WTC11 (cell line): ENCODE measurements around the gene KAZN. TPM values are rescaled to one million over a fixed set of nuclear protein-coding genes. Genes with fewer than 3 reads are reported as not detected.
A peak's percentile ranks its signal among the peaks of the same experiment; 100 is the strongest.

ENCODE experiments used
- ATAC-seq: fragments of 200-7000 bp; cut with Tn5 transposase; 2 replicates; pipeline ENCODE4 v1.10.0; 2021; ENCODE audit warnings: mild to moderate bottlenecking, moderate library complexity
- CTCF ChIA-PET: fragments of 300-600 bp; sonication (Branson Sonifier 250); formaldehyde crosslinking; loops from one replicate; lab custom pipeline; 2021; ENCODE audit warnings: antibody characterized with exemption; lab: Charles Lee
- POLR2A ChIA-PET: fragments of 350-600 bp; sonication (Branson Sonifier 250); formaldehyde crosslinking; loops from one replicate; lab custom pipeline; 2021; ENCODE audit warnings: antibody characterized with exemption; lab: Charles Lee
- DNase-seq: peaks from one replicate; pipeline ENCODE4 v3.0.0; 2021; ENCODE audit warnings: low spot score
- H3K27ac Mint-ChIP-seq: 2 replicates; pipeline ENCODE4 v1.8.0; 2021; ENCODE audit warnings: mixed read lengths
- H3K27me3 Mint-ChIP-seq: 2 replicates; pipeline ENCODE4 v1.8.0; 2021; ENCODE audit warnings: low read depth, mild to moderate bottlenecking, moderate library complexity, mixed read lengths
- H3K36me3 Mint-ChIP-seq: 2 replicates; pipeline ENCODE4 v1.8.0; 2021; ENCODE audit warnings: mixed read lengths
- H3K4me1 Mint-ChIP-seq: 2 replicates; pipeline ENCODE4 v1.8.0; 2022; ENCODE audit warnings: mixed read lengths
- H3K4me3 Mint-ChIP-seq: 2 replicates; pipeline ENCODE4 v1.8.0; 2021; ENCODE audit warnings: mild to moderate bottlenecking, moderate library complexity, mixed read lengths
- H3K9me3 Mint-ChIP-seq: 2 replicates; pipeline ENCODE4 v1.8.0; 2021; ENCODE audit warnings: mixed read lengths
- CBFB ChIP-seq: sonication (generic); formaldehyde crosslinking; IDR thresholded peaks from 2 replicates; pipeline ENCODE4 v1.8.1; 2022; ENCODE audit warnings: mild to moderate bottlenecking, low read depth, missing genetic modification reagents
- CREB1 ChIP-seq: sonication (generic); formaldehyde crosslinking; IDR thresholded peaks from 2 replicates; pipeline ENCODE4 v1.8.0; 2023; ENCODE audit warnings: mild to moderate bottlenecking, missing genetic modification reagents
- CTCF ChIP-seq: fragments of 200-600 bp; IDR thresholded peaks from 2 replicates; pipeline ENCODE4 v1.8.0; 2022; ENCODE audit warnings: antibody characterized with exemption
- ELF4 ChIP-seq: sonication (generic); formaldehyde crosslinking; IDR thresholded peaks from 2 replicates; pipeline ENCODE4 v1.8.1; 2022; ENCODE audit warnings: low read depth, mild to moderate bottlenecking, moderate library complexity, missing genetic modification reagents
- FOXJ3 ChIP-seq: sonication (generic); formaldehyde crosslinking; IDR thresholded peaks from 2 replicates; pipeline ENCODE4 v1.9.0; 2021; ENCODE audit warnings: missing genetic modification reagents, mild to moderate bottlenecking, borderline replicate concordance
- GRHL2 ChIP-seq: fragments of 250-450 bp; sonication (Bioruptor Pico); IDR thresholded peaks from 2 replicates; pipeline ENCODE4 v1.8.0; 2022; ENCODE audit warnings: mild to moderate bottlenecking, moderate library complexity; ENCODE audit not compliant: insufficient replicate concordance, severe bottlenecking
- HMGA2 ChIP-seq: fragments of 250-450 bp; sonication (Bioruptor Pico); IDR thresholded peaks from 2 replicates; pipeline ENCODE4 v1.4.0; 2021; ENCODE audit warnings: mild to moderate bottlenecking, moderate library complexity
- NR2C2 ChIP-seq: sonication (generic); formaldehyde crosslinking; IDR thresholded peaks from 2 replicates; pipeline ENCODE4 v1.8.0; 2022; ENCODE audit warnings: mild to moderate bottlenecking, missing genetic modification reagents
- PREB ChIP-seq: sonication (generic); formaldehyde crosslinking; IDR thresholded peaks from 2 replicates; pipeline ENCODE4 v1.8.1; 2022; ENCODE audit warnings: mild to moderate bottlenecking, missing genetic modification reagents, moderate library complexity, borderline replicate concordance
- SMAD3 ChIP-seq: sonication (generic); formaldehyde crosslinking; IDR thresholded peaks from 2 replicates; pipeline ENCODE4 v1.8.0; 2022; ENCODE audit warnings: missing genetic modification reagents, mild to moderate bottlenecking, borderline replicate concordance
- TEAD4 ChIP-seq: sonication (generic); formaldehyde crosslinking; IDR thresholded peaks from 2 replicates; pipeline ENCODE4 v1.8.0; 2022; ENCODE audit warnings: mild to moderate bottlenecking, missing genetic modification reagents
- ZMAT4 ChIP-seq: fragments of 250-450 bp; sonication (Bioruptor Pico); IDR thresholded peaks from 2 replicates; pipeline ENCODE4 v1.9.0; 2021; ENCODE audit warnings: mild to moderate bottlenecking
- ZNF219 ChIP-seq: sonication (generic); formaldehyde crosslinking; IDR thresholded peaks from 2 replicates; pipeline ENCODE4 v1.8.0; 2023; ENCODE audit warnings: missing genetic modification reagents, mild to moderate bottlenecking, borderline replicate concordance
- ZNF232 ChIP-seq: sonication (generic); formaldehyde crosslinking; IDR thresholded peaks from 2 replicates; pipeline ENCODE4 v1.8.0; 2022; ENCODE audit warnings: mild to moderate bottlenecking, missing genetic modification reagents
- ZNF423 ChIP-seq: fragments of 250-450 bp; sonication (Bioruptor Pico); IDR thresholded peaks from 2 replicates; pipeline ENCODE4 v2.1.2; 2022; ENCODE audit warnings: mild to moderate bottlenecking, moderate library complexity
- total RNA-seq: library from RNA; stranded (reverse); gene quantifications from 3 replicates; pipeline ENCODE4 v1.2.3, GENCODE V29; 2021
- TF ChIP-seq, protein P1 (sequence below): sonication (generic); formaldehyde crosslinking; IDR thresholded peaks from 2 replicates; pipeline ENCODE4 v1.8.1; 2023; ENCODE audit warnings: mild to moderate bottlenecking, missing genetic modification reagents, moderate library complexity
- TF ChIP-seq, protein P2 (sequence below): fragments of 250-450 bp; sonication (Bioruptor Pico); IDR thresholded peaks from 2 replicates; pipeline ENCODE4 v2.1.2; 2022; ENCODE audit warnings: mild to moderate bottlenecking, moderate library complexity
- TF ChIP-seq, protein P3 (sequence below): sonication (generic); formaldehyde crosslinking; IDR thresholded peaks from 2 replicates; pipeline ENCODE4 v1.8.0; 2022; ENCODE audit warnings: missing genetic modification reagents
- TF ChIP-seq, protein P4 (sequence below): sonication (generic); formaldehyde crosslinking; conservative IDR thresholded peaks from 2 replicates; pipeline ENCODE4 v1.8.1; 2022; ENCODE audit warnings: mild to moderate bottlenecking, missing genetic modification reagents

Gene KAZN
- total RNA-seq, 1 experiment from 2014 or later = 19.9 TPM

DNA sequence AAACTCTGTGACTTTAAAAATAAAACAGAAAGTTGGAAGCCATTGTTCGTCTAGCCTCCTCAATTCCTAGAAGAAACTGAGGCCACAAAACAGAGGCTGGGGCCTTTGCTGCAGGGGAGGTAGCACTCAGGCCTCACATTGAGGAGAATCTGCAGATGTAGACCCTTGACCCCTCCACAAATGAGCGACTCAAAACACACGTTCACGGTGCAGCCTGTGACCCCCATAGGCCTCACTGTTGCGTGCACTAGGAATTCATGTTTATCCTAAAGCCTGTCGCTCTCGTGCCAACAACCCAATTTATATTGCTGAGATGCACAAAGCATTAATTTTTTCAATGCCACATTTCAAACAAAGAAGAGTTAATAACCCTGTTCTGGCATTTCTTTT, 560.7 kb downstream of the KAZN start:
- DNase-seq (no peak), ATAC-seq (no peak)
- no peaks in the 10 kb centered on the region for H3K9me3 Mint-ChIP-seq
- H3K4me3 Mint-ChIP-seq = no peak overlapping the region
- TF ChIP-seq HMGA2 (CRISPR knock-in tag) (no peak), CTCF (no peak), CBFB (CRISPR knock-in tag) (no peak)
- peaks cover under 1% of the 10 kb centered on the region; the same call in 1 of the 2 replicates for H3K36me3 Mint-ChIP-seq
- no peak overlapping the region for H3K27ac Mint-ChIP-seq
- CTCF ChIA-PET = interaction anchor here (1.2 to 3.3 kb wide), 4 partner anchors 30 to 113 kb away, joined by 3 to 15 read pairs (median 5); no protein-coding TSS in a partner anchor
- H3K27me3 Mint-ChIP-seq = peaks cover 8% of the 10 kb centered on the region
- POLR2A ChIA-PET = no interaction called here
- peaks cover 63% of the 10 kb centered on the region for H3K4me1 Mint-ChIP-seq

DNA sequence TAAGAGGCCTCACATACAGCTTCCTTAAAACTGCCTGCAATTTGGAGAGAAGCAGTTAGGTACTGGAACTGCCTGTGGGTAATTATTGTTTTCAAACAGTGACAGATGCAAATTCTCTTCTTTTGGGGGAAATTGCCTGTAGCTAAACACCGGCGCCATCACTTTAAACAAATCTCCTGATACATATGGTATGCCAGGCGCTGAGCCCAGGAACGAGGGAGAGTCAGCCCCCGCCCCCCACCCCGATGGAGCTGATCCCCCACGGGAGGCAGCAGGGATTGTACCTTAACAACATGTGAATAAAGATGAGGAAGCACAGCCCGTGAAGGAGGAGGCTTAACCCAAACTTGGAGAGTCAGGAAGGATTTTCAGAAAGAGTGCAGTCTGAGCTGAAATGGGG, 562.1 kb downstream of the KAZN start:
- ATAC-seq = no peak
- DNase-seq = no peak
- TF ChIP-seq ELF4 = no peak
- no peak for TF ChIP-seq TEAD4
- no peak for TF ChIP-seq ZNF423 (CRISPR knock-in tag)
- TF ChIP-seq, protein P1, sequence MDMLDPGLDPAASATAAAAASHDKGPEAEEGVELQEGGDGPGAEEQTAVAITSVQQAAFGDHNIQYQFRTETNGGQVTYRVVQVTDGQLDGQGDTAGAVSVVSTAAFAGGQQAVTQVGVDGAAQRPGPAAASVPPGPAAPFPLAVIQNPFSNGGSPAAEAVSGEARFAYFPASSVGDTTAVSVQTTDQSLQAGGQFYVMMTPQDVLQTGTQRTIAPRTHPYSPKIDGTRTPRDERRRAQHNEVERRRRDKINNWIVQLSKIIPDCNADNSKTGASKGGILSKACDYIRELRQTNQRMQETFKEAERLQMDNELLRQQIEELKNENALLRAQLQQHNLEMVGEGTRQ = no peak
- no peak for TF ChIP-seq NR2C2 (CRISPR knock-in tag)
- no peak for TF ChIP-seq GRHL2 (CRISPR knock-in tag)
- TF ChIP-seq, protein P2, sequence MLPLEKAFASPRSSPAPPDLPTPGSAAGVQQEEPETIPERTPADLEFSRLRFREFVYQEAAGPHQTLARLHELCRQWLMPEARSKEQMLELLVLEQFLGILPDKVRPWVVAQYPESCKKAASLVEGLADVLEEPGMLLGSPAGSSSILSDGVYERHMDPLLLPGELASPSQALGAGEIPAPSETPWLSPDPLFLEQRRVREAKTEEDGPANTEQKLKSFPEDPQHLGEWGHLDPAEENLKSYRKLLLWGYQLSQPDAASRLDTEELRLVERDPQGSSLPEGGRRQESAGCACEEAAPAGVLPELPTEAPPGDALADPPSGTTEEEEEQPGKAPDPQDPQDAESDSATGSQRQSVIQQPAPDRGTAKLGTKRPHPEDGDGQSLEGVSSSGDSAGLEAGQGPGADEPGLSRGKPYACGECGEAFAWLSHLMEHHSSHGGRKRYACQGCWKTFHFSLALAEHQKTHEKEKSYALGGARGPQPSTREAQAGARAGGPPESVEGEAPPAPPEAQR (CRISPR knock-in tag) = no peak
- no peak for TF ChIP-seq ZNF219 (CRISPR knock-in tag)
- TF ChIP-seq, protein P3, sequence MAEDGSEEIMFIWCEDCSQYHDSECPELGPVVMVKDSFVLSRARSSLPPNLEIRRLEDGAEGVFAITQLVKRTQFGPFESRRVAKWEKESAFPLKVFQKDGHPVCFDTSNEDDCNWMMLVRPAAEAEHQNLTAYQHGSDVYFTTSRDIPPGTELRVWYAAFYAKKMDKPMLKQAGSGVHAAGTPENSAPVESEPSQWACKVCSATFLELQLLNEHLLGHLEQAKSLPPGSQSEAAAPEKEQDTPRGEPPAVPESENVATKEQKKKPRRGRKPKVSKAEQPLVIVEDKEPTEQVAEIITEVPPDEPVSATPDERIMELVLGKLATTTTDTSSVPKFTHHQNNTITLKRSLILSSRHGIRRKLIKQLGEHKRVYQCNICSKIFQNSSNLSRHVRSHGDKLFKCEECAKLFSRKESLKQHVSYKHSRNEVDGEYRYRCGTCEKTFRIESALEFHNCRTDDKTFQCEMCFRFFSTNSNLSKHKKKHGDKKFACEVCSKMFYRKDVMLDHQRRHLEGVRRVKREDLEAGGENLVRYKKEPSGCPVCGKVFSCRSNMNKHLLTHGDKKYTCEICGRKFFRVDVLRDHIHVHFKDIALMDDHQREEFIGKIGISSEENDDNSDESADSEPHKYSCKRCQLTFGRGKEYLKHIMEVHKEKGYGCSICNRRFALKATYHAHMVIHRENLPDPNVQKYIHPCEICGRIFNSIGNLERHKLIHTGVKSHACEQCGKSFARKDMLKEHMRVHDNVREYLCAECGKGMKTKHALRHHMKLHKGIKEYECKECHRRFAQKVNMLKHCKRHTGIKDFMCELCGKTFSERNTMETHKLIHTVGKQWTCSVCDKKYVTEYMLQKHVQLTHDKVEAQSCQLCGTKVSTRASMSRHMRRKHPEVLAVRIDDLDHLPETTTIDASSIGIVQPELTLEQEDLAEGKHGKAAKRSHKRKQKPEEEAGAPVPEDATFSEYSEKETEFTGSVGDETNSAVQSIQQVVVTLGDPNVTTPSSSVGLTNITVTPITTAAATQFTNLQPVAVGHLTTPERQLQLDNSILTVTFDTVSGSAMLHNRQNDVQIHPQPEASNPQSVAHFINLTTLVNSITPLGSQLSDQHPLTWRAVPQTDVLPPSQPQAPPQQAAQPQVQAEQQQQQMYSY (CRISPR knock-in tag) = no peak
- no peak for TF ChIP-seq CREB1
- TF ChIP-seq ZMAT4 (CRISPR knock-in tag) = no peak
- no peak for TF ChIP-seq SMAD3 (CRISPR knock-in tag)
- TF ChIP-seq HMGA2 (CRISPR knock-in tag) = no peak
- no peak for TF ChIP-seq PREB (CRISPR knock-in tag)
- no peak for TF ChIP-seq FOXJ3
- TF ChIP-seq, protein P4, sequence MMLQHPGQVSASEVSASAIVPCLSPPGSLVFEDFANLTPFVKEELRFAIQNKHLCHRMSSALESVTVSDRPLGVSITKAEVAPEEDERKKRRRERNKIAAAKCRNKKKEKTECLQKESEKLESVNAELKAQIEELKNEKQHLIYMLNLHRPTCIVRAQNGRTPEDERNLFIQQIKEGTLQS (CRISPR knock-in tag) = no peak
- no peak for TF ChIP-seq ZNF232
- TF ChIP-seq CTCF = no peak
- Mint-ChIP-seq H3K4me1 (peaks cover 51% of the 10 kb centered on the region), H3K9me3 (no peaks in the 10 kb centered on the region), H3K27me3 (no peaks in the 10 kb centered on the region), H3K36me3 (peaks cover 5% of the 10 kb centered on the region; the same call in 1 of the 2 replicates), H3K27ac (peak overlapping the region; percentile 67), H3K4me3 (no peak overlapping the region)
- ChIA-PET CTCF (interaction anchor here (0.7 to 2.1 kb wide), 3 partner anchors 32 to 579 kb away, joined by 3 to 6 read pairs (median 3); no protein-coding TSS in a partner anchor), POLR2A (interaction anchor here (0.6 kb wide), 2 partner anchors 76 to 1333 kb away, joined by 3 read pairs; no protein-coding TSS in a partner anchor)
